ENCODE measurements around the gene ADAMTS6.

ADAMTS6 gene

DNA sequence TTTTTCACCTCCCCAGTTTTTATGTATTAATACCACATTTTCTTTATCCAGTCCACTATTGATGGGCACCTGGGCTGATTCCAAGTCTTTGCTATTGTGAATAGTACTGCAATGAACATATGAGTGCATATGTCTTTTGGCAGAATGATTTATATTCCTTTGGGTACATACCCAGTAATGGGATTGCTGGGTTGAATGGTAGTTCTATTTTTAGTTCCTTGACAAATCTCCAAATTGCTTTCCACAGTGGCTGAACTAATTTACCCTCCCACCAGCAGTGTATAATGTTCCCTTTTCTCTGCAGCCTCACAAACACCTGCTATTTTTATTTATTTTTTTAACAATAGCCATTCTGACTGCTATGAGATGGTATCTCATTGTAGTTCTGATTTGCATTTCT is 340.2 kb downstream of the ADAMTS6 start:
- DNase-seq, result no peak

DNA sequence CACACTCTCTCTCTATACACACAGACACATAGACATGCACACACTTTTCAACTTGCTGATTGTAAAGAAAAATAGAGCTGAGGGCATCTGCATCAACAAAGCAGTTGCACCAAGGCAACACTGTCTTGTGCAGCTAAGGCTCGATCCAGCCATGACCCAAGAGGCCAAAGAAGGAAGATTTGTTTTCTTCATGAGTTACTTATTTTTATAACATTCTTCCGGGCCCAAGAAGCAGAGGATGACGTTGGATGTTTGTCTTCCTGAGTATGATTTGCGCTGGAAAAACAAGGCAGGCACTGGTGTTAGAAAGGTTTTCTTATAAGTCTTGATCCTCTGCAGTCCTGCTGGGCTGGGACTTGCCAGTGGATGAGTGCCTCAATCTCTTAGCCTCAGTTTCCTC is 344.1 kb downstream of the ADAMTS6 start:
- no peak for DNase-seq

DNA sequence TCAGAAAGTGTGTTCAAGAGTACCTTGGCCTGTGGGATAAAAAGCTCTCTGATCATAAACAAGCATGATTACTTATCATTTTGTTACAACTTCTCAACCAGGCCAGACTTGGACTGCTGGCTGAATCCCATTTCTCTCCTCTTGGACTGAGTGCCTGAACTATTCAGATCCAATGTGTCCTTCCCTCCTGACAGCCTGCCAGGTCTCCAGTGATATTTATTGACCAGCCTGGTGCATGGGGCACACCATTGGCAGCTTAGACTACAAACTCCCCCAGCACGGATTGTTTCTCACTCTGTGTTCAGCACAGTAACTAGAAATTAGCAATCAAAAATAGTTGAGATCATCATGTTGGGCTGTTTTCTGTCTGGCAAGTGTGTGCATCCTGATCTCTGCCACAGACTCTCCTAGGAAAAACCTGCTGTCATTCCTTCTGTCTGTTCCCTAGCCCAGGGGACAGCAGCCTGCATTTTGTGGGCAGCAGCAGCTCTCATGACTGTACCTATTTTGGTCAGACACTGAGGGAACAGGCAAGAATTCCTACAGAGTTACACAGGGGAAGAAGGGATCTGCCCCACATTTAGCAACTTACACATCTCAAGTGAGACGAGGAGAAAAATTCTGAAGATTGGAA is 348.1 kb downstream of the ADAMTS6 start:
- DNase-seq, result no peak

DNA sequence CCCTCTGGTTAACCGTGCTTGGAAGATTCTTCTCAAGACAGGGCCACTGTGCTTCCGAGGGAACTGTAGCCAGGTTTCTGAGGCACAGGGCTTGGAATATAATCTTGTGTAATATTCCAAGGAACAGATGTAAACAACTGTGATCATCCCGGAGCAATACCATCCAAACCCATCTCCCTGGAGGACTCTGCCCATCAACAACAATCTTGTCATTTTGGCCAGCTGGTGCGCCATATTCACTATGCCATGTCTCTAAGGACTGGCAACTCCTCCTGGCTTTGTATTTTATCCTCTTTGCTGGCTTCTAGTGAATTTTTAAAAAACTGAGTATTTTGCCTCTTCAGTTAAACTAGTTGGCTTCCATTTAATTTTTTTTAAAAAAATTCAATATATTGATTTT is 349.3 kb downstream of the ADAMTS6 start:
- no peak for DNase-seq

DNA sequence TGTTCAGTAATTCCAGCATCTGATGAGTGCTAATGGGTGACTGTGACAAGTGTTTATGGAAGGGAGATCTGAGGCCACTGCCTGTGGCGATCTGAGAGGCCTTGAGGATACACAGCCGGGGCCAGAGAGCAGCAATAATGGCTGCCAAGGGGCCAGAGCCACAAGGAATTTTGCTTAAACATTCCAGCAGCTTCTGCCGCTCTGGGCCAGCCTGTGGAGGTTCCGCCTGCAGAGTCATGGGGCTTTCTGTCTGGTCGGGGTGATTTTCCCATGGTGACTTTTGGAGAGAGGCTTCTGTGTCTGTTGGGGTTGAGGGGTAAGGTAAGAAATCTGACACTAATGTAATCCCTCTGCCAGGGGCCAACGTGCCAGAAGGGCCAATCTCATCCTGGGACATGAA is 353.5 kb downstream of the ADAMTS6 start:
- DNase-seq, result no peak

DNA sequence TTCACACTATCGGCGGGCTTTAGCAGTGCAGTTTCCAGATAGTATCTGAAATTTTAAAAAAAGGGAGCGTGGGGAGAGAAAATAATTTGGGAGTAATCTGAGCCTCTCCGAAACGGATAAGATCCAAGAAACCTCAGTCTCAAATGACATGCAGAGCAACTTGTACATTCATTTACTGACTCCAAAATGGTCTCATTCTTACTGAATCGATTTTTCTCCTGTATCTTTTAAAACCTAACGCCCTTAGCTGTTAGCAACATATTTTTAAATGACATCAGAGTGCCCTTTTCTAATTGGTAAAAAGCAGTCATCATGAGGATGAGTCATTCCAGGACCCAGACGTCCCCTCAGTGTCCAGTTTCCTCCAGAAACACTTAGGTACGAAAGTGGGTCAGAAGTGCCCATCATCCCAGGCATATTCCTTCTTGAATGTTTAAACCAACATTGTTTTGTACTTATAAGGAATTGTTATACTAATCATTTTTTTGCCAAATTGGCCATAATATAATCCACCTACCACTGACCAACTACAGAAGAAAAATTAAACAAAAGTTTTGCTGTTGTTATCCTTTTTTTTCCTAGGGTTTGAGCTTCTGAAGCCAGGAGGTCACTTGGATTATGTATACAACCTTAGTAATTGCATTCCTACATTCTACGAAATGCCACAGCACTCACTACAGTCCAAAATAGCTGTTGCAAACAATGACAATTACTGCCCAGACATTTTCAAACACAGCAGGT is 354.4 kb downstream of the ADAMTS6 start:
- DNase-seq, result no peak

DNA sequence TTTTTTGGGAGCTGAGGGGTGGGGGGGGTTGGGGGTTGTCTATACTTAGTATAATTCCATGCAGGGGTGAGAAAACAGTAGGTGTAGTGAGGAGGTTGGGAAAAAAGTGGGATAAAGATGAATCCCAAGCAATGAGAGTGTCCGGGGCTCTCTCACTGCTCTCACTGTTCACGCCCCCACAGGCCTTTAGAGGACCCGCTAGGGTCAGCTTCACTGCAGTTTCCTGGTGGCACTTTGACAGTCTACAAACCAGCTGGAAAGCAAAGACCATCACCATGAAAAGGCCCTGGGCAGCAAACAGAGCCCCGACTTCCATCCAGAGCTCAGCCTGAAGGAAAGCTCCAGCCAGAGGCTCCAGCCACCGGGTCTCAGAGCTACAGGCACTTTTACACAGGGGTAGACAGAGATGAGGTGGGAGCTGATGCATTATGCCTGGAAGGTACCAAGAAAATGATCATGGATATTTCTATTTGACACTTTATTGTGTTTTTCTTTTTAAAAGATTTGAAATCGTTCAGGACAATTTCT is 355.1 kb downstream of the ADAMTS6 start:
- DNase-seq, result no peak

DNA sequence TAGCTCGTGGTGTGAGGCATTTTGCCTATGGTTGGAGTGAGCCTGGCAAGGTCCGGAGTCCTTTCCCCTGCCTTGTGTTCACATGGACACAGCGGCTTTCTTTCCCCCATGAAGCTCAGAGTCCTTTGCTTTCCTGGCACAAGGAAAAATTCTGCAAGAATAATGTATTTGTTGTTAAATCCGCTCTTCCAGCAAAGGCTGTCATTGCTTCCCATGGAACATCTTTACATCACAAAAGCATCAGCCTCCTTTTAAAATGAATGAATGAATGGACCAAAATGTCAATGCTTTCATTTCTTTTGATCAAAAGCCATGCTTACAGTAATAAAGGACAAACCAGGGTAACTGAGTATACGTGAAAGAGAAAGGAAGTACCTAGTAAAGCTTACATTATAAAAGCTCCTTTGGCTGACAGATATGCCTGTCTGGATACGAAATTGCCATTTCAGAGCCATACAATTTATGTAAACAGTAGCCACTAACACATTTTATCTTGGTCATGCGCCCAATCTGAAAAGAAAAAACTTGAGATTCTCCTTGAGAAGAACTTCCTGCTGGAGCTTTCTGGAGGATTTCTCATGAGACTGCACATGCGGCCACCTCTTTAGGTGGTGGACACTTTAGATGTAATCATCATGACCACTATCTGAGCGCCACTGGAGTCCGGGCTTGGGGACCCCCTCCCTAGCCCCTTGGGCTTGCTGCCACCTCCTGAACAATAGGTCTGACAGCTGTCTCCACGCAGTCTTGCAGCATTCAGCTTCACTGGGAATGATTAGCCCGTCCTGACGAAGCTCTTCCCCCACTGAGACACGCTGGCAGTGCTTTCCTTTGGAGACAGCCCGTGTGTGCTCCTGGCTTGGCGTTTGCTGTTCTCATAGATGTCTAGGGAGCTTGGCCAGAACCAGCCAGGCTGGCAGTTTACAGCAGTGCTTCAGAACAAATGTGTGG is 355.9 kb downstream of the ADAMTS6 start:
- DNase-seq, result no peak

DNA sequence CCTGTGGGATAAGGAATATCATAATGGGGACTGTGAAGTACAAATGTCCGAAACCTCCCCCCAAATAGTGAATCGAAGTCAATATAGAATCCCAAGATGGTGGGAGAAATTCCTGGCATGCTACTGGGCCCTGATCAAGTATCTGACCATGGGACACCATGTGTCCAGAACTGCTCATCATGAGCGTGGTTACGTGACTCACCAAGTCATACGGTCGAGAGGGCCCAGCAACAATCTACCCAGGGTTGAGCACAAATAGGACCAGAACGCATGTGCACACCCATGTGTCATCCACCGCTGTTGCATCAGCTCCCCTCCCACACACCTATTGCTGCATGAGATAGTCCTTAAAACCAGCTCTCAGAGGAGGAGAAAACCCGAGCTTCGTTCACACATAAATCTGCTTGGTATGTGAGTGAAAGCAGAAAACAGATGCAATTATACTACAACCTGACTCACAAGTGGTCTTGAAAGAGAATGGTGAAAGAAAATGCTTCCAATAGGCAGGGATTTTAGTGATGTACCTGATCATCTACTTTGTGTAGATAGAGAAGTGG is 359.8 kb downstream of the ADAMTS6 start:
- DNase-seq, result no peak

DNA sequence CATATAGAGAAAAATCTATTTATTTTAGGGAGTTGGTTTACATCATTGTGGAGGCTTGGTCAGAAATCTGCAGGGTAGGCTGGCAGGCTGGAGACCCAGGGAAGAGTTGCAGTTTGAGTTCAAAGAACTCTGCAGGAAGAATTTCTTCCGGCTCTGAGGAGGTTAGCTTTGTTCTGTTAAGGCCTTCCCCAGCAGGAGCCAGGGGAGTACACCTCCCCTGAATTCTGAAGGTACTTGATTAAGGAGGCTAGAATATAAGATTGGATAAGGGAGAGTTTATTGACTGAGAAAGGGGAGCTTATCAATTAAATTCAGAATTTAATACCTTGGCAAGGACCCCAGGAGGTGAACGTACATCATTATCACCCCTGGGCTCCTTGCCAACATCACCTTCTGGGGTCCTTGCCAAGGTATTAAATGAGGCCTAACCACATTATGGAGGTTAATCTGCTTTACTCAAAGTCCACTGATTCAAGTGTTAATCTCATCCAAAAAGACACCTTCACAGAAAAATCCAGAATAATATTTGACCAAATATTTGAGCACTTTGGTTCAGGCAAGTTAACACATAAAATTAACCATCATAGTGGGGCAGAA is 361.3 kb downstream of the ADAMTS6 start:
- DNase-seq, result no peak

DNA sequence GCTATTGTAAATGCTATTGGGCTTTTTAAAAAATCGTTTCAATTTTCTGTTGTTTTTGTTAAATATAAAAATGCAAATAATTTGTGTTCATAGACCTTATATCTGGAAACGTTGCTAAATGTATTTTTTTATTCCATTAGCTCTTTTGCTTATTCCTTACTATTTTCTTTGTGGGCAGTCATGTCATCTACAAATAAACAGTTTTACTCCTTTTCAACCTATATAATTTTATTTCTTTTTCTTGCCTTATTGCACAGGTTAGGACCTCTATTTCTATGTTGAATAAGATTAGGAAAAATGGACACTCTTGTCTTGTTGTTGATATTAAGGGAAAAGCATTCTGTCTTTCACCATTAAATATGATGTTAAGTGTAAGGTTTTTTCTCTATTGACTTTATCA is 364.2 kb downstream of the ADAMTS6 start:
- no peak for DNase-seq

DNA sequence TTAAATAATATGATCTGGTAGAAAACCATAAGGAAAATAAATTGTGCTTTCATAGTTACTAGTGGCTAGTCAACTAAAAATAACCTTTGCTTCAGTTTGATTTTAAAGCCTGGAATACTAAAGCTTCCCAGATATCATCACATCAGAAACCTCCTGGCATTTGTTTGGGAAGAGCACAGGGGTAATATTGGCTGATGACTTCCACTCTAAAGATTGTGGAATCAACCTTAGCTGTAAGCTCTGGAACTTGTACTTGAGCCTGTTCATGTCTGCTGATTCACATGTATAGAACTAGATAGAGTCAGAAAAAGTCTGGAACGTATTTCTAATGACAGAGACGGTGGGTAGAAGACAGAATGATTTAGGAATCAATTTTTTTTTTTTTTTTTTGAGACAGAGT is 367.9 kb downstream of the ADAMTS6 start:
- no peak for DNase-seq

DNA sequence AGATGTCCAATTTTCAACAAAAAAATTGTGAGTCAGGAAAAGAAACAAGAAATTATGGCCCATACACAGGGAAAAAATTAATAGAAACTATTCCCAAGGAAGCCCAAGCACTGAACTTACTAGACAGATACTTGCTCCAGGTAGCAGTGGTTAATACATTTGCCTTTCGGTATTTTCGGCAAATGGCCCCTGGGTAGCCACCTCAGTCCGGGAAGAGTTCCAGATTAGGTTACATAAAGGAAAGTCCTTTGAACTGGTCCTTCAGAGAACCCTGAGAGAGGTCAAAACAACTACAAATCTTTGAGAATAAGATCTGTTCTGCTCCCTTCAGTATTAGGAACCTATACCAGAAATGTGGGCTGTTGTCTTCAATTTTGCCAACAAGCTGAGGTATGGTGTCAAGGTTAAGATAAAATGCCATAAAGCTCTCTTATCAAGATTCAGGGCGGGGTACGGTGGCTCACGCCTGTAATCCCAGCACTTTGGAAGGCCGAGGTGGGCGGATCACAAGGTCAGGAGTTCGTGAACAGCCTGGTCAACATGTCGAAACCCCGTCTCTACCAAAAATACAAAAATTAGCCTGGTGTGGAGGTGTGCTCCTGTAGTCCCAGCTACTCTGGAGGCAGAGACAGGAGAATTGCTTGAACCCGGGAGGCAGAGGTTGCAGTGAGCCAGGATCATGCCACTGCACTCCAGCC is 369.6 kb downstream of the ADAMTS6 start:
- DNase-seq, result no peak

DNA sequence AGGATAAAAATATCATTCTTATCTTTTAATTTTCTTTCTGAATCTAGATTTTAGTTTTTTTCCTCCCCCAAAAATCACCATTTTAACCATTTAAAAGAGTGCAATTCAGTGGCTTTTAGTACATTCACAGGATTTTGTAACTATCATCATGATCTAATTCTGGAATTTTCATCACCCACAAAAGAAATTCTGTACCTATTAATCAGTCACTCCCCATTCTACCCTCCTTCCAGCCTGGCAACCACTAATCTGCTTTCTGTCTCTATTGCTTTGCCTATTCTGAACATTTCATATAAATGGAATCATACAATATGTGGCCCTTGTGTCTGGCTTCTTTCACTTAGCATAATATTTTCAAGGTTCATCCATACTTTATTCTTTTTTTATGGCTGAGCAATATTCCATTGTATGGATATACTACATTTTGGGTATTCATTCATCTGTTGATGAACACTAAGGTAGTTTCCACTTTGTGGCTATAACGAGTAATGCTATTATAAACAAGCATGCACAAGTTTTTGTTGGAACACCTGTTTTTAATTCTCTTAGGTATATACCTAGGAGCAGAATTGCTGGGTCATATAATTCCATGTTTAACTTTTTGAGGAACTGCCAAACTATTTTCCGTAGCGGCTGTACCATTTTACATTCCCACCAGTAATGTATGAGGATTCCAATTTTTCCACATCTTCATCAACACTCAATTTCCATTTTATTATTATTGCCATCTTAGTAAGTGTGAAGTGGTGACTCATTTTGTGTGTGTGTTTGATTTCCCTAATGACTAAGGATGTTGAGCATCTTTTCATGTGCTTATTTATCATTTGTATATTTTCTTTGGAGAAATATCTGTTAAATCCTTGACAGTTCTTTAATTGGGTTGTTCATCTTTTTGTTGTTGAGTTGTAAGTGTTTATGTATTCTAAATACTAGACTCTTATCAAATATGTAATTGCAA is 372.7 kb downstream of the ADAMTS6 start:
- no peak for DNase-seq

DNA sequence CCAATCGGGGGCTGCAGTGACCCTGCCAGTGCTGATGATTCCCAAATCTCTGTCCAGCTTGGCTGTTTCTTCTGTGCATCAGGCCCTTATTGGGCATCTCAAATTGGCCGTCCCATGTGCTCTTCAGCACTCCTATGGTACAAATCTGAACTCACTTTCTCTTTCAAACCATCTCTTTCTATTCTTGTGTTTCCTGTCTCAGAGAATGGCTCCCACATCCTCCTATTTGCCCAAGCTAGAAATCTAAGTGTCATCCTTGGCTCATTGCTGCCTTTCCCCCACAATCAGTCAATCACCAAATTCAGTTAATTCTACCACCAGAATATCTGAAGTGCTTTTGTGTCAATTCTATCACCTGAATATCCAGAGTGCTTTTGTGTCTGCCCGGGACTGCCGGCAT is 376.4 kb downstream of the ADAMTS6 start:
- no peak for DNase-seq

DNA sequence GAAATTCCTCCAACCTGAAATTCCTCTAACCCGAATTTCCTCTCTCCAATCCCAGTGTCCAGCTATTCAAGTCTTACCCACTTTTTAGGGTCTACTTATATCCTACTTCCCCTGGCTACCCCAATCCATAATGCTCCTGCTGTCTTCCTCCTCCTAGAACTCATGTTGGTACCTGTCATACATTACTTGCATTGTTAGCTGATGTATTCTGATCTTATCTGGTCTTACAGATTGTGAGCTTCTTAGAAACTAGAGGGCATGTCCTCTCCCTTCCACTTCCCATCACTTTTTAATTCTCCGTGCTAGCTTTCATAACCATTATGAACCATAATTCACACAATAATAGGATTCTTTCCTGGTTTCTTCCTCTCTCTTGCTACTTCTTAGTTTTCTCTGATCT is 376.9 kb downstream of the ADAMTS6 start:
- DNase-seq, result no peak

DNA sequence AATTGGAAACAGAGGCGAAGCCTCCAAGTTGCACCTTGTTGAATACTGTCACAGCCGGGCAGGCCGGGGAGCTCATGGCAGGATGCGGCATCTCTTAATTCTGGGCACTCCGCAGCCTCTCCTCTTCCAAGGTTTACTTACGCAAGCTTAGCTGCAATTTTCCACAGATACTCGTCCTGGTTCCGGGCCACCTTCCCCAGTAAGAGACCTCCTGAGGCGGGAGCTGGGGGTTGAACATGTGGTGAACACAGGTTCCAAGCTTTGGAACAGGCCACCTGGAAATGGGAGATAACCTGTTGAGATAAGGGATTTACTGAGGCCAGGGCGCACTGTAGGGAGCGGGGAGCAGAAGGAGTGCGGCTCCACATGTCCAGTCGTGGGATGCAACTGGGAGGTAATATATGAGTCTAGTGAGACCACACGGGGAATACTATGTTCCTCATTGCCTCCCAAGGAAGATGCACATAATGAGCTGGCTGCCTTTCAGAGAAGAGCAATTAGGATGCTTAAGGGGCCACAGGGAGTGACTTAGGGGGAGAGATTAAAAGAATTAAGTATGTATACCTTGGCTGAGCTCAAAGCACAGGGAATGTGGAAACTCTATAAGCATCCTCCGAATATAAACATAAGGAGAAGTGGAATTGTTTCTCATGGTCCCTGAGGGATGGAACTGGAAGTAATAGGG is 377.8 kb downstream of the ADAMTS6 start:
- no peak for DNase-seq

DNA sequence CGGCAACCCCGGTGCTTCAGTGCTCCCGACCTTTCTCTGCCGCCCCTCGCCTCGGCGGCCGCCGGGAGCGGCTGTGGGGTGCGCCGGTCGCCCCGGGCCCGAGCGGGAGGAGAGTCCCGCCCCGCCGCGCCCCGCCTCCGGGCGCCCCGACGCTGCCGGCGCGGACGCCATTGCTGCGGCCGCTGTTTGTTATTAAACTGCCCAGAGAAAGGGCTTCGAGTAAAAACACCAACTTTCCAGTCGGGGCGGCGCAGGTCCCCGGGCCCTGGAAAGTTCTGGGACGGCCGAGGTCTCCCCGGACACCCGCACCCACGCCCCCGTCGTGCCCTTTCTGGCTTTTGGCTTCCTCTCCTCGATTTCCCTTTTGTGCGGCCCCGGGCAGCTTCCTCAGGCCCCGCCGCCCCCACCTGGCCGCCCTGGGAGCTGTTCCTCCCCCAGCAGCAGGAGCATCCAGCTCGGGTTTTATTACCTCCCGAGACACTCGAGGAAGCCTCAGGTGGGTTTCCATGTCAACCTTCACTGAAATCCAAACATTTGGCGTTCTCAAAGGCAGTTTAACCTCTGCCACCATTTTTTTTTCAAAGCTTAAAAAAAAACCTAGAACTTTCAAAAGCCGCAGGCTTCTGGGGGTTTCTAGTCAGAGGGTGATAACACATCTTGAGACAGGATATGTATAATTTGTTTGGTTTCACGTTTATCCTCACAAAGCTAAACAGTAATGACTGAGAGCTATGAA is 378.6 kb downstream of the ADAMTS6 start:
- peak in 3 of 4 experiments; percentile 4 to 41 (median 30) for DNase-seq

DNA sequence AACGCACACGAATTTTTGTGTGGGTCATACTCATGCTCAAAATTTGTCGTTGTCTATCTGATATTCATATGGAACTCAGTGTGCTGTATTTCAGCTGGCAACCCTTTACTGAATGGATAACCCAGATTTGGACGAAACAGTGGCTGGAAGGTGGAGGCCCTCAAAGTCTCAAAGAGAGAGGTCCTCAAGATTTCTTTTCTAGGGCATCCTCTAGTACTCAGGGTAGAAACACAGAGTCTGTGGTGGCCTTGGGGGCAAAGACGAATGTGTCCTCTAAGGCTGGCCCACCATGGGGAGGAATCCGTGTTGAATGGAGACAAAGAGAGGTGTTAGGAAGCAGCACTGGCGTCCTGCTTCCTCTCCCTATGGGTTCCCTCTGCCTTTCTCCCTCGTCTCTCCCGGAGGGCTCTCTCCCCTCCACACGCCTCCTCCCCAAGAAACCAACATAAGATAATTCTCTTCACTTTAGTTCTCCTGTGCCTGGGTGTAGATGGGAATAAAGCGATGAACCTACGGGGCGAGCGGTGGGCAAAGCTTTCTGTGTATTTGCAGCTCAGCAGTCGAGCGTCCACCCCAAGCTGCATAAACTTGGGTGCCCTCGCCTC is 379.2 kb downstream of the ADAMTS6 start:
- DNase-seq, result no peak
